CD4-positive, alpha-beta T cell (primary cell): ENCODE results near the gene LRRC1. TPM values are rescaled to one million over a fixed set of nuclear protein-coding genes. Genes with fewer than 3 reads are reported as not detected.

Experiments
- ATAC-seq: fragments of 200-7000 bp; cut with Tn5 transposase; one replicate; pipeline ENCODE4 v1.10.0; 2022; ENCODE audit warnings: mild to moderate bottlenecking; ENCODE audit not compliant: poor library complexity
- CTCF ChIA-PET: fragments of 350-600 bp; sonication (Branson Sonifier 250); formaldehyde crosslinking; loops from one replicate; lab custom pipeline; 2021; ENCODE audit warnings: antibody characterized with exemption, inconsistent platforms; lab: Charles Lee
- POLR2A ChIA-PET: fragments of 350-600 bp; sonication (Branson Sonifier 250); formaldehyde crosslinking; loops from one replicate; lab custom pipeline; 2021; ENCODE audit warnings: antibody characterized with exemption, inconsistent platforms; lab: Charles Lee
- DNase-seq, 14 experiments: peaks; one replicate each; pipeline ENCODE4 v3.0.0-alpha.2; 2013 to 2020; ENCODE audit warnings: mixed read lengths in 2 of 14
- H3K27ac ChIP-seq, 2 donors: one replicate each; pipeline versions ENCODE4 v1.5.1 to v1.7.0; 2013; ENCODE audit warnings: low read length in 2 of 2, low read depth in 1 of 2, mild to moderate bottlenecking in 1 of 2
- H3K27me3 ChIP-seq, 2 experiments: 1 replicate in 1 of 2; 2 replicates in 1 of 2; pipeline versions ENCODE4 v1.6.1 to v1.7.0; 2013; ENCODE audit warnings: low read length in 2 of 2, control low read depth in 1 of 2, mild to moderate bottlenecking in 1 of 2, moderate library complexity in 1 of 2; ENCODE audit not compliant: insufficient read depth in 2 of 2, control insufficient read depth in 1 of 2
- H3K36me3 ChIP-seq: one replicate; pipeline ENCODE4 v1.6.1; 2013; ENCODE audit warnings: low read length, control low read depth; ENCODE audit not compliant: insufficient read depth
- H3K4me1 ChIP-seq: one replicate; pipeline ENCODE4 v1.6.1; 2013; ENCODE audit warnings: low read length, control low read depth; ENCODE audit not compliant: insufficient read depth
- H3K4me3 ChIP-seq: one replicate; pipeline ENCODE4 v1.5.1; 2013; ENCODE audit warnings: mild to moderate bottlenecking, low read length, moderate library complexity
- H3K9me3 ChIP-seq, 2 experiments: 1 replicate in 1 of 2; 2 replicates in 1 of 2; pipeline versions ENCODE4 v1.6.1 to v1.7.0; 2013; ENCODE audit warnings: low read length in 2 of 2, mild to moderate bottlenecking in 2 of 2, control low read depth in 1 of 2, moderate library complexity in 1 of 2; ENCODE audit not compliant: control insufficient read depth in 1 of 2, insufficient read depth in 1 of 2
- H3K27ac Mint-ChIP-seq: one replicate; pipeline ENCODE4 v1.8.0; 2020; ENCODE audit warnings: mixed read lengths
- H3K27me3 Mint-ChIP-seq: one replicate; pipeline ENCODE4 v1.8.0; 2021; ENCODE audit warnings: mixed read lengths
- H3K36me3 Mint-ChIP-seq: one replicate; pipeline ENCODE4 v1.8.0; 2021; ENCODE audit warnings: low read depth, mixed read lengths
- H3K4me1 Mint-ChIP-seq: one replicate; pipeline ENCODE4 v1.8.0; 2021; ENCODE audit warnings: low read depth, mixed read lengths
- H3K4me3 Mint-ChIP-seq: one replicate; pipeline ENCODE4 v1.8.0; 2020; ENCODE audit warnings: mild to moderate bottlenecking, mixed read lengths
- H3K9me3 Mint-ChIP-seq: one replicate; pipeline ENCODE4 v1.8.0; 2020; ENCODE audit warnings: mixed read lengths
- intact Hi-C, 2 experiments: fragments of 100-400 bp; cut with DNase I in 1 of 2; cut with micrococcal nuclease in 1 of 2; formaldehyde crosslinking; loops; one replicate each; pipeline versions ENCODE4 v1.15.1 to v1.9.0; 2023 to 2025; cut with DNase I, micrococcal nuclease
- total RNA-seq, 174 experiments: library from RNA in 2 of 174; stranded (reverse) in 2 of 174; gene quantifications; one replicate each; pipeline ENCODE4 v1.2.3 and lab custom pipeline; 2021 to 2026
- TF ChIP-seq, protein P1 (sequence below): fragments of 200-600 bp; IDR thresholded peaks from one replicate; pipeline ENCODE4 v1.8.0; 2022; ENCODE audit warnings: antibody characterized with exemption, mild to moderate bottlenecking

The LRRC1 gene
- total RNA-seq, 2 experiments from 2014 or later, result 0.78 to 1.1 TPM

GRCh38 chr6:53892707-53893106, 97.9 kb downstream of the LRRC1 start:
- Mint-ChIP-seq H3K36me3 (no peaks in the 10 kb centered on the region), H3K9me3 (no peaks in the 10 kb centered on the region)
- CTCF ChIA-PET, result no interaction called here

GRCh38 chr6:53894091-53894490, 99.3 kb downstream of the LRRC1 start:
- no peaks in the 10 kb centered on the region for H3K36me3 ChIP-seq
- H3K4me1 ChIP-seq, result peaks cover 4% of the 10 kb centered on the region
- Mint-ChIP-seq H3K9me3 (no peaks in the 10 kb centered on the region), H3K27me3 (no peaks in the 10 kb centered on the region), H3K27ac (no peak overlapping the region), H3K4me1 (no peaks in the 10 kb centered on the region), H3K36me3 (peaks cover 5% of the 10 kb centered on the region), H3K4me3 (no peak overlapping the region)
- ChIA-PET CTCF (no interaction called here), POLR2A (no interaction called here)
- H3K27me3 ChIP-seq, result no peaks in the 10 kb centered on the region
- H3K27ac ChIP-seq, result no peak overlapping the region
- intact Hi-C loops, result no loop called here
- no peak overlapping the region for H3K4me3 ChIP-seq
- H3K9me3 ChIP-seq, result no peaks in the 10 kb centered on the region
- DNase-seq (peak in 5 of 14 experiments; percentile 2 to 41 (median 7)), ATAC-seq (no peak)
- TF ChIP-seq, protein P1, sequence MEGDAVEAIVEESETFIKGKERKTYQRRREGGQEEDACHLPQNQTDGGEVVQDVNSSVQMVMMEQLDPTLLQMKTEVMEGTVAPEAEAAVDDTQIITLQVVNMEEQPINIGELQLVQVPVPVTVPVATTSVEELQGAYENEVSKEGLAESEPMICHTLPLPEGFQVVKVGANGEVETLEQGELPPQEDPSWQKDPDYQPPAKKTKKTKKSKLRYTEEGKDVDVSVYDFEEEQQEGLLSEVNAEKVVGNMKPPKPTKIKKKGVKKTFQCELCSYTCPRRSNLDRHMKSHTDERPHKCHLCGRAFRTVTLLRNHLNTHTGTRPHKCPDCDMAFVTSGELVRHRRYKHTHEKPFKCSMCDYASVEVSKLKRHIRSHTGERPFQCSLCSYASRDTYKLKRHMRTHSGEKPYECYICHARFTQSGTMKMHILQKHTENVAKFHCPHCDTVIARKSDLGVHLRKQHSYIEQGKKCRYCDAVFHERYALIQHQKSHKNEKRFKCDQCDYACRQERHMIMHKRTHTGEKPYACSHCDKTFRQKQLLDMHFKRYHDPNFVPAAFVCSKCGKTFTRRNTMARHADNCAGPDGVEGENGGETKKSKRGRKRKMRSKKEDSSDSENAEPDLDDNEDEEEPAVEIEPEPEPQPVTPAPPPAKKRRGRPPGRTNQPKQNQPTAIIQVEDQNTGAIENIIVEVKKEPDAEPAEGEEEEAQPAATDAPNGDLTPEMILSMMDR, result no peak

More at GRCh38 chr6:53892707-53893106, 97.9 kb downstream of the LRRC1 start:
- H3K4me3 Mint-ChIP-seq, result no peak overlapping the region
- TF ChIP-seq, protein P1, result no peak
- Histone ChIP-seq H3K36me3 (no peaks in the 10 kb centered on the region), H3K27ac (no peak overlapping the region), H3K9me3 (no peaks in the 10 kb centered on the region), H3K4me1 (peaks cover 4% of the 10 kb centered on the region), H3K27me3 (no peaks in the 10 kb centered on the region), H3K4me3 (no peak overlapping the region)
- intact Hi-C loops, result no loop called here
- H3K4me1 Mint-ChIP-seq, result no peaks in the 10 kb centered on the region
- no peak for DNase-seq
- POLR2A ChIA-PET, result no interaction called here
- H3K27ac Mint-ChIP-seq, result no peak overlapping the region
- no peaks in the 10 kb centered on the region for H3K27me3 Mint-ChIP-seq
- ATAC-seq, result no peak

GRCh38 chr6:53896196-53896595, 101.4 kb downstream of the LRRC1 start:
- H3K36me3 Mint-ChIP-seq, result peaks cover 10% of the 10 kb centered on the region
- H3K4me3 Mint-ChIP-seq, result no peak overlapping the region
- ChIA-PET POLR2A (no interaction called here), CTCF (no interaction called here)
- H3K4me1 Mint-ChIP-seq, result no peaks in the 10 kb centered on the region
- intact Hi-C loops, result no loop called here
- peaks cover 4% of the 10 kb centered on the region for H3K4me1 ChIP-seq
- H3K27ac Mint-ChIP-seq, result no peak overlapping the region
- no peaks in the 10 kb centered on the region for H3K36me3 ChIP-seq
- ATAC-seq (no peak), DNase-seq (no peak)
- H3K9me3 ChIP-seq, result no peaks in the 10 kb centered on the region
- no peaks in the 10 kb centered on the region for H3K9me3 Mint-ChIP-seq
- no peaks in the 10 kb centered on the region for H3K27me3 Mint-ChIP-seq
- no peak overlapping the region for H3K4me3 ChIP-seq
- no peaks in the 10 kb centered on the region for H3K27me3 ChIP-seq
- TF ChIP-seq, protein P1, result no peak
- no peak overlapping the region for H3K27ac ChIP-seq
